GM12864 (cell line): ENCODE data around the gene TSSK6.

Experiments used
- DNase-seq: peaks from one replicate; pipeline ENCODE4 v3.0.0-alpha.2; 2011; ENCODE audit warnings: low read depth
- H3K4me3 ChIP-seq: 2 replicates; pipeline ENCODE4 v1.5.1; 2011; ENCODE audit warnings: mild to moderate bottlenecking, low read depth, low read length, control low read depth
- CTCF ChIP-seq: IDR thresholded peaks from 2 replicates; pipeline ENCODE4 v1.5.1; 2011; ENCODE audit warnings: low read depth, mild to moderate bottlenecking, moderate library complexity, low read length, control low read depth, inconsistent platforms; ENCODE audit errors: missing control alignments

Gene TSSK6

GRCh38 chr19:19490214-19490968, 25.0 kb downstream of the TSSK6 start:
- no peak overlapping the region for H3K4me3 ChIP-seq
- TF ChIP-seq CTCF, result peak; percentile 75
- peak; percentile 64 for DNase-seq

- no peak for TF ChIP-seq CTCF
- DNase-seq, result no peak
- H3K4me3 ChIP-seq, result no peak overlapping the region
These were observed 25.5 kb downstream of the TSSK6 start for GRCh38 chr19:19489804-19490204.

- no peak overlapping the region for H3K4me3 ChIP-seq
- TF ChIP-seq CTCF, result no peak
- peak; percentile 85 for DNase-seq
These were observed 26.3 kb downstream of the TSSK6 start for GRCh38 chr19:19488875-19489690.

- H3K4me3 ChIP-seq, result no peak overlapping the region
- no peak for TF ChIP-seq CTCF
- DNase-seq, result no peak
These were observed 27.1 kb downstream of the TSSK6 start for GRCh38 chr19:19487950-19488874.

- no peak overlapping the region for H3K4me3 ChIP-seq
- no peak for TF ChIP-seq CTCF
- DNase-seq, result no peak
These were observed 28.0 kb downstream of the TSSK6 start for GRCh38 chr19:19487077-19487949.

GRCh38 chr19:19486343-19487076, 28.8 kb downstream of the TSSK6 start:
- no peak for TF ChIP-seq CTCF
- no peak overlapping the region for H3K4me3 ChIP-seq
- no peak for DNase-seq
